Esophagus squamous epithelium (tissue), 4 donors: ENCODE data around the gene CGNL1.

Source experiments
- CTCF ChIP-seq, 6 experiments: fragments of 450-650 bp in 4 of 6; fragments of 200-600 bp in 2 of 6; sonication (generic) in 2 of 6; IDR thresholded peaks; one replicate each; pipeline ENCODE4 v1.5.1; 2016 to 2019; ENCODE audit warnings: antibody characterized with exemption in 6 of 6, mild to moderate bottlenecking in 4 of 6, moderate library complexity in 4 of 6
- POLR2A ChIP-seq, 4 donors: fragments of 450-650 bp; IDR thresholded peaks; one replicate each; pipeline ENCODE4 v1.6.1; 2017; ENCODE audit warnings: antibody characterized with exemption in 4 of 4, mild to moderate bottlenecking in 4 of 4, moderate library complexity in 3 of 4

GRCh38 chr15:57556040-57556439, 179.7 kb downstream of the CGNL1 start:
- TF ChIP-seq CTCF (IDR thresholded peaks at IDR 0.05) (no peak), POLR2A (IDR thresholded peaks at IDR 0.05) (no peak)
